Endodermal cell (in vitro differentiated cells): ENCODE data around the gene RAB9A. TPM values are rescaled to one million over a fixed set of nuclear protein-coding genes. Genes with fewer than 3 reads are reported as not detected.
A peak's percentile ranks its signal among the peaks of the same experiment; 100 is the strongest.

Source experiments
- DNase-seq: peaks from one replicate; pipeline ENCODE4 v3.0.0-alpha.2; 2017
- H3K27ac ChIP-seq: 2 replicates; pipeline ENCODE4 v1.5.1; 2013; ENCODE audit warnings: mild to moderate bottlenecking, low read depth, low read length, moderate library complexity
- H3K27me3 ChIP-seq: 2 replicates; pipeline ENCODE4 v1.6.1; 2013; ENCODE audit warnings: mild to moderate bottlenecking, low read length, moderate library complexity; ENCODE audit not compliant: insufficient read depth, control insufficient read depth, poor library complexity, severe bottlenecking
- H3K36me3 ChIP-seq: 2 replicates; pipeline ENCODE4 v1.7.0; 2013; ENCODE audit warnings: mild to moderate bottlenecking, low read length, moderate library complexity; ENCODE audit not compliant: control insufficient read depth, insufficient read depth
- H3K4me1 ChIP-seq: one replicate; pipeline ENCODE4 v1.7.0; 2013; ENCODE audit warnings: low read length; ENCODE audit not compliant: control insufficient read depth, insufficient read depth
- H3K4me3 ChIP-seq: 2 replicates; pipeline ENCODE4 v1.5.1; 2013; ENCODE audit warnings: mild to moderate bottlenecking, low read length, moderate library complexity
- H3K9ac ChIP-seq: 2 replicates; pipeline ENCODE4 v1.6.1; 2013; ENCODE audit warnings: mild to moderate bottlenecking, low read length, moderate library complexity; ENCODE audit not compliant: poor library complexity, severe bottlenecking; ENCODE audit errors: extremely low read depth
- H3K9me3 ChIP-seq: 2 replicates; pipeline ENCODE4 v1.6.1; 2013; ENCODE audit warnings: mild to moderate bottlenecking, low read length, moderate library complexity; ENCODE audit not compliant: control insufficient read depth
- H3K27ac Mint-ChIP-seq: 2 replicates; pipeline ENCODE4 v1.8.0; 2020; ENCODE audit warnings: mixed read lengths
- H3K27me3 Mint-ChIP-seq: 2 replicates; pipeline ENCODE4 v1.8.0; 2021; ENCODE audit warnings: mild to moderate bottlenecking, mixed read lengths; ENCODE audit not compliant: insufficient read depth
- H3K36me3 Mint-ChIP-seq: 2 replicates; pipeline ENCODE4 v1.8.0; 2020; ENCODE audit warnings: low read depth, mixed read lengths
- H3K4me1 Mint-ChIP-seq: 2 replicates; pipeline ENCODE4 v1.8.0; 2020; ENCODE audit warnings: mixed read lengths
- H3K4me3 Mint-ChIP-seq: 2 replicates; pipeline ENCODE4 v1.8.0; 2020; ENCODE audit warnings: mild to moderate bottlenecking, moderate library complexity, mixed read lengths
- H3K9me3 Mint-ChIP-seq: 2 replicates; pipeline ENCODE4 v1.8.0; 2020; ENCODE audit warnings: mild to moderate bottlenecking, mixed read lengths
- WGBS, 2 experiments: methylation state at CpG; one replicate each; pipeline versions ENCODE4 v1.1.5 to v1.1.7; 2013; ENCODE audit warnings: missing lambda C conversion rate in 2 of 2, mixed read lengths in 1 of 2; ENCODE audit not compliant: insufficient coverage in 1 of 2, insufficient read length in 1 of 2; 5-methylcytosine and 5-hydroxymethylcytosine counted together
- total RNA-seq, 2 donors: library from RNA; stranded (reverse); fragmentation: NEBNext Ultra II Directional in 1 of 2; extraction: Animal tissue kit (Norgen Biotek cat#: 25700) in 1 of 2; gene quantifications; 2 replicates in 1 of 2; 3 replicates in 1 of 2; pipeline ENCODE4 v1.2.1, GENCODE V29; 2021
- TF ChIP-seq, protein P1 (sequence below): fragments of 200-600 bp; sonication (generic); conservative IDR thresholded peaks from 2 replicates; pipeline ENCODE4 v1.5.0; 2021; ENCODE audit warnings: antibody characterized with exemption, mild to moderate bottlenecking

Gene RAB9A
- total RNA-seq, 2 donors from 2014 or later: 22.3 to 28.0 TPM

DNA sequence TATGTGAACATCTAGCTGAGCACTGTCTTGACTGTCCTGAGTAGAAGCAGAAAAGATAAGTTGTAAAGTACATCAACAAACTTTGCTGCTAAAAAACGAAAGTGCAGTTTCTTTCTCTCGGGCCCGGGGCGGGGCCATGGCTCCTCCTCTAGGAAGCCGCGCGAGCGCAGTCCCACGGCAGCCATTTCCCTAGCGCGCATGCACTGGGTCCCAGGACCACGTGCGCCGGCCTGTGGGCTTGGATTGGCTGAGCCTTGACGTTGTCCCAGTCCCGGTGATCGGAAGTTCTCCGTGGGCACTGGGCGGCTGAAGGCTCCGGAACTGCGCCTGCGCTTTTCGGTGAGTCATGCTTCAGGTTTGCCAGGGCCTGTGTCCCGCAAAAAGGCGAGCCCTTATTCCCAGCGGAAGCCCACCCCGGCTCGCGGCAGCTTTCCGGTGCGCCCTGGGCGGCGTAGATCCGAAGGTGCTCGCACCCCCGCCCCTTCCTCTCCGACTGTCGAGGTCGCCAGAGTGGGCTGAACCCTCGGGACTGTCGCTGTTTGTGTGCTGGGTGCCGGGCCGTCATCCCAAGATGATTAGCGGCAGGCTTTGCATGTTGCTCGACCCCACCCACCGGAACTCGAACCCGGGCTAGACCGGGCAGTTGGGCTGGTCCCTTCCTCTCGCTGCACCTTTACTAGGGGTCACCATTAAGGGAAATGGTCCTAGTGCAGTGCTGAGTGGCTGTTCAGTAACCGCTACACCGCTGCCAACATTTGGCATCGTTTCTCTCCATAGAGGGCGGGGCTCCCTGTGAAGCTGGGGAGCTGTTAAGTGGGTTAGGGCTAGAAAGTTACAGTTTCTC is 35.9 kb upstream of the RAB9A start, which contains the start of gene TCEANC:
TCEANC (plus strand) TSS at position 292 of the 844 bp plus-strand sequence. CDS start 9,368 bp downstream, outside the sequence.
- H3K36me3 ChIP-seq: no peaks in the 10 kb centered on the region
- no peaks in the 10 kb centered on the region for H3K9me3 ChIP-seq
- TF ChIP-seq, protein P1, sequence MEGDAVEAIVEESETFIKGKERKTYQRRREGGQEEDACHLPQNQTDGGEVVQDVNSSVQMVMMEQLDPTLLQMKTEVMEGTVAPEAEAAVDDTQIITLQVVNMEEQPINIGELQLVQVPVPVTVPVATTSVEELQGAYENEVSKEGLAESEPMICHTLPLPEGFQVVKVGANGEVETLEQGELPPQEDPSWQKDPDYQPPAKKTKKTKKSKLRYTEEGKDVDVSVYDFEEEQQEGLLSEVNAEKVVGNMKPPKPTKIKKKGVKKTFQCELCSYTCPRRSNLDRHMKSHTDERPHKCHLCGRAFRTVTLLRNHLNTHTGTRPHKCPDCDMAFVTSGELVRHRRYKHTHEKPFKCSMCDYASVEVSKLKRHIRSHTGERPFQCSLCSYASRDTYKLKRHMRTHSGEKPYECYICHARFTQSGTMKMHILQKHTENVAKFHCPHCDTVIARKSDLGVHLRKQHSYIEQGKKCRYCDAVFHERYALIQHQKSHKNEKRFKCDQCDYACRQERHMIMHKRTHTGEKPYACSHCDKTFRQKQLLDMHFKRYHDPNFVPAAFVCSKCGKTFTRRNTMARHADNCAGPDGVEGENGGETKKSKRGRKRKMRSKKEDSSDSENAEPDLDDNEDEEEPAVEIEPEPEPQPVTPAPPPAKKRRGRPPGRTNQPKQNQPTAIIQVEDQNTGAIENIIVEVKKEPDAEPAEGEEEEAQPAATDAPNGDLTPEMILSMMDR: no peak
- H3K36me3 Mint-ChIP-seq: no peaks in the 10 kb centered on the region
- no peaks in the 10 kb centered on the region for H3K4me1 Mint-ChIP-seq
- H3K9ac ChIP-seq: peak within 1 kb of the TSS; percentile 3
- H3K4me1 ChIP-seq: no peaks in the 10 kb centered on the region
- peak within 1 kb of the TSS; percentile 85 for H3K27ac ChIP-seq
- WGBS, 2 experiments: 0% methylated on average over 13 to 54 of the region's 54 CpGs
- peak within 1 kb of the TSS; percentile 75 for H3K4me3 Mint-ChIP-seq
- peaks cover 37% of the 10 kb centered on the region for H3K9me3 Mint-ChIP-seq
- H3K27ac Mint-ChIP-seq: peak within 1 kb of the TSS; percentile 88
- no peaks in the 10 kb centered on the region for H3K27me3 Mint-ChIP-seq
- DNase-seq: peak; percentile 95
- peak within 1 kb of the TSS; percentile 89 for H3K4me3 ChIP-seq
- H3K27me3 ChIP-seq: no peaks in the 10 kb centered on the region

DNA sequence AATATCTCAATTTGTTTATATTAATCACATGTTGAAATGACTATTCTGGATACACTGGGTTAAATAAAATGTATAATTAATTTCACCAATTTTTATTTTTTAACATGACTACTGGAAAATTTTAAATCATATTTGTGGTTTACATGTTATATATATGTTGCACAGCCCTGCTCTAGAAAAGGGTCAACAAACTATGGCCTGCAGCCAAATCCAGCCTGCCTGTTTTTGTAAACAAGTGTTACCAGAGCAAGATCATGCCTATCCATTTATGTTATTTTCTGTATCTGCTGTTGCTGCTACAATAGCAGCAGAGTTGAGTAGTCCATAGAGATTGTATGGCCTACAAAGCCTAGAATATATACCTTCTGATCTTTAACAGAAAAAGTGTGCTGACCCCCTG is 34.8 kb upstream of the RAB9A start:
- TF ChIP-seq, protein P1: no peak
- H3K9me3 Mint-ChIP-seq: peaks cover 40% of the 10 kb centered on the region
- no peak overlapping the region for H3K27ac ChIP-seq
- H3K27me3 ChIP-seq: no peaks in the 10 kb centered on the region
- H3K4me1 ChIP-seq: no peaks in the 10 kb centered on the region
- no peaks in the 10 kb centered on the region for H3K9me3 ChIP-seq
- H3K4me3 ChIP-seq: peak overlapping the region; percentile 89
- H3K4me3 Mint-ChIP-seq: no peak overlapping the region
- H3K27me3 Mint-ChIP-seq: no peaks in the 10 kb centered on the region
- no peak overlapping the region for H3K27ac Mint-ChIP-seq
- H3K4me1 Mint-ChIP-seq: no peaks in the 10 kb centered on the region
- no peaks in the 10 kb centered on the region for H3K36me3 ChIP-seq
- no peaks in the 10 kb centered on the region for H3K36me3 Mint-ChIP-seq
- DNase-seq: no peak
- H3K9ac ChIP-seq: no peak overlapping the region

DNA sequence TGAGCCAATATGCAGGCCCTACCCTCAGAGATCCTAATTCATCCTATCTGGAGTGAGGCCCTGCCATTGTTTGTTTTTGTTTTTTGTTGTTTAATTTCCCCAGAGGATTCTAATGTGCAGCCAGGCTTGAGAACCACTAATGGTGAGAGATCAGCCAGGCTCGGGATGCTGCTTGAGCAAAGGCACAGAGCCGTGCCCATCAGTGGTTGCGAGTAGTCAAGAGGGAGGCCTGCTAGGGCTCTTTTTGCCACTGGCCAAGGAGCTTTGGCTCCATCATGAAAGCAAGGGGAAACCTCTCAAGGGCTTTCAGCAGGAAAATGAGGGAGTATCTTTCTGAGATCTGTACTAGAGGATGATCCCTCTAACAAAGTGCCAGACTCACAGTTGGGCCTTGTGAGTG is 33.3 kb upstream of the RAB9A start:
- Histone ChIP-seq H3K9ac (no peak overlapping the region), H3K36me3 (no peaks in the 10 kb centered on the region), H3K27me3 (no peaks in the 10 kb centered on the region), H3K9me3 (no peaks in the 10 kb centered on the region), H3K27ac (no peak overlapping the region), H3K4me1 (no peaks in the 10 kb centered on the region), H3K4me3 (no peak overlapping the region)
- WGBS, 2 experiments: 57 to 94% methylated on average over 1 to 3 of the region's 3 CpGs
- no peak for DNase-seq
- Mint-ChIP-seq H3K4me1 (no peaks in the 10 kb centered on the region), H3K9me3 (peaks cover 49% of the 10 kb centered on the region), H3K4me3 (no peak overlapping the region), H3K36me3 (peaks cover 5% of the 10 kb centered on the region), H3K27me3 (no peaks in the 10 kb centered on the region), H3K27ac (no peak overlapping the region)
- TF ChIP-seq, protein P1: no peak
